Myocyte (in vitro differentiated cells): ENCODE results near the gene CCNI. TPM values are rescaled to one million over a fixed set of nuclear protein-coding genes. Genes with fewer than 3 reads are reported as not detected.
"Not testable (repeated sequence)": the region's sequence is repeated elsewhere in the genome, so short reads cannot be mapped to it uniquely, and the experiment has no call there.

Source experiments
- DNase-seq: peaks from one replicate; pipeline ENCODE4 v3.0.0-alpha.2; 2012; ENCODE audit warnings: low read depth
- total RNA-seq: library from RNA; depleted of rRNA; stranded (reverse); fragments of >200 nt; gene quantifications from 2 replicates; pipeline ENCODE4 v1.2.3, GENCODE V29; 2014

The CCNI gene
- total RNA-seq, 1 donor from 2014 or later: 253 TPM

- DNase-seq: no peak
These were observed 7.3 kb upstream of the CCNI start for GRCh38 chr4:77082886-77083608.

GRCh38 chr4:77080806-77081205, 5.0 kb upstream of the CCNI start:
- DNase-seq: not testable (repeated sequence)

DNA sequence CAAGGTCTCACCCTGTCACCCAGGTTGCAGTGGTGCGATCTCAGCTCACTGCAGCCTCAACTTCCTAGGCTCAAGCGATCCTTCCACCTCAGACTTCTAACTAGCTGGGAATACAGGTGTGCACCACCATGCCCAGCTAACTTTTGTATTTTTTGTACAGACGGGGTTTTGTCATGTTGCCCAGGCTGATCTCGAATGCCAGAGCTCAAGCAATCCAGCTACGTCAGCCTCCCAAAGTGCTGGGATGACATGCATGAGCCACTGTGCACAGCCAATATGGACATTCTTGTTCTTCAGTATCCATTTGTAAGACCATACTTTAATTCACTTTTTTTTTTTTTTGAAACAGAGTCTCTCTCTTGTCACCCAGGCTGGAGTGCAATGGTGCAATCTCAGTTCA, 3.5 kb upstream of the CCNI start:
- DNase-seq: no peak

GRCh38 chr4:77078401-77078800, 2.6 kb upstream of the CCNI start:
- no peak for DNase-seq

GRCh38 chr4:77076889-77077635, 1.3 kb upstream of the CCNI start:
- no peak for DNase-seq

- peak; percentile 64 for DNase-seq
These were observed 571 bp downstream of the CCNI start for GRCh38 chr4:77074981-77075855.

GRCh38 chr4:77074381-77074831, 1.4 kb downstream of the CCNI start:
- no peak for DNase-seq

DNA sequence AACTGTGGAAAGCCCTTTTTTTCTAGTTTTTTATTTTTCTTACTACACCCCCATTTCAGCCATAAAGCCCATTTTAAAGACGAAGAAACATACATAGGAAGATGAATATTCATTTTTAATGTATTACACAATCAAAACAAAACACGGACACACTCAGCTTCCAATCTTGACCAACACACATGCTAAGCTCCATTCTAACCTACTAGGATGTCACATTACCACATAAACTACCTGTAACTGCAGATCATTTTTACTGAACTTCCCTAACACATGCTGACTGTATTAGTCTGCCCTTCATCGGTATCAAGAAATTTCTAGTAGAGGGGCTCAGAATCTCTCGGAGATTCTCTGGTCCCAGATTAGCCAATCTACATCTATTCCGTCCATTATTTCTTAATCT, 1.8 kb downstream of the CCNI start:
- DNase-seq: no peak

- no peak for DNase-seq
These were observed 2.5 kb downstream of the CCNI start for GRCh38 chr4:77073106-77073809.

- DNase-seq: no peak
These were observed 3.5 kb downstream of the CCNI start for GRCh38 chr4:77072195-77072753.

DNA sequence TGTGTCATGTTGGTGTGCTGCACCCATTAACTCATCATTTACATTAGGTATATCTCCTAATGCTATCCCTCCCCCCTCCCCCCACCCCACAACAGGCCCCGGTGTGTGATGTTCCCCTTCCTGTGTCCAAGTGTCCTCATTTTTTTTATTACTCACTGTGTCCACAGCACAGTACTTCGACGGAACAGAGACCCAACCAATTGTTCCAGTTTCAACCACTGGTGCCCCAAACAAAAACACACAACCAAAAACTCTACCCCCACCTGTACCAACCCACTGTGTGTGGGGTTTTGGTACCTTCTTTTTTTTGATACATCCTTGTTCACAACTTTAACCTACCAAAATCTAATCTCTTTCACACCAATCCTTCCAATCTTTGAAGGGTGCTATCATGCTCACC, 6.3 kb downstream of the CCNI start:
- not testable (repeated sequence) for DNase-seq

- DNase-seq: no peak
These were observed 10.4 kb downstream of the CCNI start for GRCh38 chr4:77065382-77065781.

DNA sequence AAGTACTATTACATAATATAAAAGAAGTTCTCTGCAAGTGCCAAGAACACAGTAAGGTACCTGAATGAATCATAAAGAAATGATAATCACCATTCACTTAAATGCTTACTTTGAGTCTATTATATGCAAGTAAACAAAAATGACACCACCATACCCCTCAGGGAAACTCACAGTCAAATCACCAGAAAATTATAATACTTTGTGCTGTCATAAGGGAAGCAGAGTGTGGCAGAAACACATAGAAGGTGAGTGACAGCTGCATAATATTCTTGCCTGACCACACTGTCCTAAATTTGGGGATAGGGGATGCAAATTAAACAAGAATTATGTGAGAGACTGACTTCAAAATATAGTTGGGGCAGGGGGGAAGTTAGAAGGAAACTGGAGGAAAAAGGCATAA, 12.9 kb downstream of the CCNI start:
- DNase-seq: no peak

DNA sequence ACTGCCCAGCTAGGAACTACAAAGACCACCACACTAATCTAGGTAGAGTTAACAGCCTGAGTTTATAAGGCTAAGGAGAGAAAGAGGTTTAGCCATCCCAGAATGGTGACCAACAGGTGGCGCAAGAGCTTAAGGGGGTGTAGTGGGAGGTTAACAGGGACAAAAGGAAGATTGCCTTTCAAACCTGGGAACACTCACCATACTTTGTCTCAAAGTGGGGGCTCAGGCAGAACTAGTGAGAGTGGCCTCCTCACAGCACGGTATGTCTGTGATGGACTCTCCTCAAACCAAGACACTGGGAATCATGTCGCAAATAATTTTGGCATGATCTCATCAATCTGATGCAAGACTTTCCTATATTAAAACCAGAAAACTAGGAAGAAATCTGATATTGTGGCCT, 23.4 kb downstream of the CCNI start:
- peak; percentile 62 for DNase-seq

- no peak for DNase-seq
These were observed 24.8 kb downstream of the CCNI start for GRCh38 chr4:77050962-77051361.

GRCh38 chr4:77047037-77047436, 28.8 kb downstream of the CCNI start:
- DNase-seq: no peak

- DNase-seq: peak; percentile 43
These were observed 30.3 kb downstream of the CCNI start for GRCh38 chr4:77045490-77045889.

DNA sequence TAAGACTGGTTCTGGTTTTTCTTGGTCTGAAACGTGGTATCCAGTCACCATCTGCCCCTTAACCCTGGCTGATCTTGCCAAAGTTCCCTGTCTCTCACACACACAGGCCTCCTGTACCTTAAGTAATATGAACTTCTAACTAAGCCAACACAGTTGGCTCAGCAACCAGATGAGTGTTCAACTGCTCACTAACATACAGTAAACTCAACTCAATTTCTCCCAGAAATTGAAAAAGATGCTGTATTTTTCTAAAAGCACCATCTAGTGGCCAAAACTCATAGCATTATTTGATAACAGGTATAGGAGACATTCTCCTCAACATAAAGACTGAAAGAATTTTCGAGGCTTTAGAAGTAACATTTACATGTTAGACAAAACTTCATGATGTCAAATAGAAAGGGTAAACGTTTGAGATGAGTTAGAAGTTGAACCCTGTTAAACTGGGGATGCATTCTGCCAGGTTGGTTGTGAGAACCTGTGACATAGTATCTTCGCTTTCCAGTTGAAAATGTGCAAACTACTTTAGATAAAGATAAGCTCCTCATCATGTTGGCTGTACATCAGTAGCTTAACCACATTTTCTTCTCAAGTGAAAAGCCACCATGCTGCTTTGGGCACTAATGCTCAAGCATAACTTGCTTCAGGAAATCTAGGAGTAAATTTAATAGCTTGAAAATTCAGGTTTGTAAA, 31.2 kb downstream of the CCNI start:
- peak; percentile 38 for DNase-seq

DNA sequence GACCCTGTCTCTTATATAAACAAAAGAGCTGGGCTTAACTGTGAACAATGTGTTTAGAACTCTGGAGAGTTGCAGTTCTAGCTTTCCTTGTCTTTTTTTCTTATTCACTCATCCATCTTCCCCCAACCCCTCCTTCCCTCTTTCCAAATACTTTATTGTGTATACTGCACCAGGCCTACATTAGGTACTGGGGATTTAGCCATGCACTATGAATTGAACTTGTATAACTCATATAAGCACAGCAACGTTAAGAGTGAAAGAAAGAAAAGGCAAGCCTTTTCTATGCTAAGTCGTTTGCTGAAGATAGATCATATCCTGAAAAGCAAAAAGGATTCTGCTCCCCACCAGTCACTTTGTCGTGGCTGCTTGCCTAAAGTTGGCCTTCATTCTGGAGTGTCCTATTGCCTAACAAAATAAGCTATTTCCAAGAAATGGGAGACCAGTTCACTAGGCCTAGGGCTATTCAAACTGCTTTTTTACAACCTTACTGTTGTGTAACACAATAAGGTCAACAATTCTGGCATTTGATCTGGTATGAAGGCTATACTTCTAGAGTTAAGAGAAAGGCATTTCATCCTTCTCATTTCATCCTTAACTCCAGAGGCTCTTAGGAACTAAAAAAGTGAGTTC, 32.2 kb downstream of the CCNI start:
- no peak for DNase-seq
